Measurements from ENCODE around the gene SBNO2. TPM values are rescaled to one million over a fixed set of nuclear protein-coding genes. Genes with fewer than 3 reads are reported as not detected.
A peak's percentile ranks its signal among the peaks of the same experiment; 100 is the strongest.

SBNO2 gene
- total and polyA plus RNA-seq, 2 of the 4 experiments (the other 2 are of a cell fraction): 13.4 to 40.5 TPM

DNA sequence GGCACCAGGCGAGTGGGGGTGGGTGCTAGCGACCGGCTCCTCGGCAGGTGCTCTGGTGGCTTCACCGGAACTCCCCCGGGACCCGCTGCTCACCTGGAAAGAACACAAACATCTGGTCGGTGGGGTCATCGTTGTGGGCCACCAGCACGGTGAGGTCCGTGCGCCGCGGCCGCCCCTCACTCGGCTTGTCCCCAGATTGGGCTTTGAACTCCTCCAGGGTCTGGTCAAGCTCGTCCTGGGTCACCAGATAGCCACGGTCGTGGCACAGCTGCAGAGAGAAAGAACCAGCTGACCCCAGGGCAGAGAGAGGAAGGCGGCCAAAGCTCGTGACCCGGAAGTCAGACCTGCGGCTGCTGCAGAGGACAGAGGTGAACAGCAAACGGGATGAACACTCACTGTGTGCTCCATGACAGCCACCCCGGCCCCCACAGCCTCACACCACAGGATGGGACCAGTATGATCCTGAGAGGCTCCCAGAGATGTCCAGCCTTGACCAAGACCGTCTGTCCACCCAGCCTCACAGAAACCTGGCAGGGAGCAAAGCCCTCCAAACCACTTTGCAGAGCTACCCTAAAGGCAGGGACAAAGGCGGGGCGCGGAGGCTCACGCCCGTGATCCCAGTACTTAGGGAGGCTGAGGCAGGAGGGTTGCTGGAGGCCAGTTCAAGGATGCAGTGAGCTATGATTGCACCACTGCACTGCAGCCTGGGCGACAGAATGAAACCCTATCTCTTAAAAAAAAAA lies 80.1 kb downstream of the SBNO2 start:
- Histone ChIP-seq H3K23ac (ENCODE audit: low read depth, low read length) (peak overlapping the region; percentile 87), H3K4me2 (ENCODE audit: low read depth, low read length) (peak overlapping the region; percentile 78), H4K20me1 (ENCODE audit: insufficient read depth, low read length) (peaks cover 18% of the 10 kb centered on the region), H3K4me1 (ENCODE audit: control insufficient read depth, insufficient read depth, low read length) (peaks cover 12% of the 10 kb centered on the region), H3K27ac (ENCODE audit: insufficient read depth, low read length) (peak overlapping the region; percentile 57), H3K14ac (replicated peaks; ENCODE audit: low read depth, low read length) (0 out of 2 replicates have a peak overlapping the region, but pooled peaks have one; percentile 84), H2AFZ (replicated peaks; ENCODE audit: low read length, poor library complexity) (peak overlapping the region; percentile 43), H3K9me1 (ENCODE audit: insufficient read depth, low read length) (peaks cover 10% of the 10 kb centered on the region), H3K4ac (ENCODE audit: low read depth, low read length) (peak overlapping the region; percentile 61), H3K18ac (ENCODE audit: low read depth, low read length) (no peak overlapping the region), H3K4me3 (ENCODE audit: insufficient read depth, low read depth, low read length) (peak overlapping the region; percentile 97), H2BK5ac (ENCODE audit: low read depth, low read length, poor library complexity, severe bottlenecking) (no peak overlapping the region), H3K27me3 (ENCODE audit: control insufficient read depth, insufficient read depth, low read length) (no peaks in the 10 kb centered on the region), H3K9me3 (ENCODE audit: control insufficient read depth, insufficient read depth, low read length) (no peaks in the 10 kb centered on the region), H3K36me3 (ENCODE audit: control insufficient read depth, insufficient read depth, low read length) (peaks cover 25% of the 10 kb centered on the region), H2BK20ac (ENCODE audit: low read depth, low read length) (no peak overlapping the region), H2AK5ac (ENCODE audit: low read depth, low read length) (peak overlapping the region; percentile 59), H2BK15ac (ENCODE audit: low read depth, low read length) (no peak overlapping the region), H3K9ac (ENCODE audit: low read depth, low read length) (peak overlapping the region; percentile 95), H4K5ac (ENCODE audit: low read depth, low read length) (no peak overlapping the region), H4K8ac (ENCODE audit: low read depth in 2 of 2, low read length in 2 of 2) (no peak overlapping the region), H4K91ac (ENCODE audit: insufficient read depth, low read depth, low read length) (no peak overlapping the region), H3K79me1 (ENCODE audit: low read depth in 1 of 2, low read length in 2 of 2) (peaks cover 3 to 33% of the 10 kb centered on the region in 2 experiments; a peak in 2 of 4 replicates), H2BK120ac (ENCODE audit: low read depth, low read length) (no peak overlapping the region), H2AK9ac (replicated peaks; ENCODE audit: low read depth, low read length, poor library complexity) (peak overlapping the region; percentile 82), H3K56ac (ENCODE audit: extremely low read depth, insufficient read depth, low read length) (peak overlapping the region; percentile 66; the same call in 1 of the 2 replicates)
- CTCF ChIA-PET: no interaction called here
- dilution Hi-C loops (cut with HindIII; ENCODE audit: low sequenced_read_pairs, unreplicated experiment): no loop called here
- ATAC-seq (ENCODE audit: low read depth): no peak
- intact Hi-C loops (cut with micrococcal nuclease): loop anchor here (2.0 kb wide), 1 partner anchor 53 kb away; the partner anchor contains the start of gene ABCA7
- in situ Hi-C loops (cut with MboI; ENCODE audit: low sequenced_read_pairs): no loop called here
- no TSS peak for BruUV-seq (replicated peaks)
- TF ChIP-seq SMC3 (IDR thresholded peaks at IDR 0.05; ENCODE audit: low read depth, low read length): no peak
- TF ChIP-seq CHD1 (IDR thresholded peaks at IDR 0.05; ENCODE audit: low read depth, low read length): no peak
- TF ChIP-seq RCOR1 (IDR thresholded peaks at IDR 0.05; ENCODE audit: insufficient replicate concordance, low read length): no peak
- TF ChIP-seq, protein P1, sequence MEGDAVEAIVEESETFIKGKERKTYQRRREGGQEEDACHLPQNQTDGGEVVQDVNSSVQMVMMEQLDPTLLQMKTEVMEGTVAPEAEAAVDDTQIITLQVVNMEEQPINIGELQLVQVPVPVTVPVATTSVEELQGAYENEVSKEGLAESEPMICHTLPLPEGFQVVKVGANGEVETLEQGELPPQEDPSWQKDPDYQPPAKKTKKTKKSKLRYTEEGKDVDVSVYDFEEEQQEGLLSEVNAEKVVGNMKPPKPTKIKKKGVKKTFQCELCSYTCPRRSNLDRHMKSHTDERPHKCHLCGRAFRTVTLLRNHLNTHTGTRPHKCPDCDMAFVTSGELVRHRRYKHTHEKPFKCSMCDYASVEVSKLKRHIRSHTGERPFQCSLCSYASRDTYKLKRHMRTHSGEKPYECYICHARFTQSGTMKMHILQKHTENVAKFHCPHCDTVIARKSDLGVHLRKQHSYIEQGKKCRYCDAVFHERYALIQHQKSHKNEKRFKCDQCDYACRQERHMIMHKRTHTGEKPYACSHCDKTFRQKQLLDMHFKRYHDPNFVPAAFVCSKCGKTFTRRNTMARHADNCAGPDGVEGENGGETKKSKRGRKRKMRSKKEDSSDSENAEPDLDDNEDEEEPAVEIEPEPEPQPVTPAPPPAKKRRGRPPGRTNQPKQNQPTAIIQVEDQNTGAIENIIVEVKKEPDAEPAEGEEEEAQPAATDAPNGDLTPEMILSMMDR (conservative IDR thresholded peaks at IDR 0.05; ENCODE audit: low read depth, low read length): no peak
- TF ChIP-seq, protein P2, sequence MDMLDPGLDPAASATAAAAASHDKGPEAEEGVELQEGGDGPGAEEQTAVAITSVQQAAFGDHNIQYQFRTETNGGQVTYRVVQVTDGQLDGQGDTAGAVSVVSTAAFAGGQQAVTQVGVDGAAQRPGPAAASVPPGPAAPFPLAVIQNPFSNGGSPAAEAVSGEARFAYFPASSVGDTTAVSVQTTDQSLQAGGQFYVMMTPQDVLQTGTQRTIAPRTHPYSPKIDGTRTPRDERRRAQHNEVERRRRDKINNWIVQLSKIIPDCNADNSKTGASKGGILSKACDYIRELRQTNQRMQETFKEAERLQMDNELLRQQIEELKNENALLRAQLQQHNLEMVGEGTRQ (IDR thresholded peaks at IDR 0.05; ENCODE audit: low read depth, low read length): no peak
- no peak for TF ChIP-seq MAFK (IDR thresholded peaks at IDR 0.05; ENCODE audit: low read depth, low read length)
- no peak for TF ChIP-seq RFX5 (IDR thresholded peaks at IDR 0.05; ENCODE audit: low read depth, low read length)
- no peak for TF ChIP-seq FOS (IDR thresholded peaks at IDR 0.05; ENCODE audit: low read depth, low read length)
- TF ChIP-seq CEBPB (IDR thresholded peaks at IDR 0.05; ENCODE audit: low read depth, low read length): no peak
- no peak for TF ChIP-seq NFE2L2 (IDR thresholded peaks at IDR 0.05; ENCODE audit: low read depth, low read length)
- TF ChIP-seq MAZ (IDR thresholded peaks at IDR 0.05; ENCODE audit: borderline replicate concordance, low read depth, low read length): no peak
- TF ChIP-seq MXI1 (IDR thresholded peaks at IDR 0.05; ENCODE audit: borderline replicate concordance, low read depth, low read length): no peak
- TF ChIP-seq, protein P3, sequence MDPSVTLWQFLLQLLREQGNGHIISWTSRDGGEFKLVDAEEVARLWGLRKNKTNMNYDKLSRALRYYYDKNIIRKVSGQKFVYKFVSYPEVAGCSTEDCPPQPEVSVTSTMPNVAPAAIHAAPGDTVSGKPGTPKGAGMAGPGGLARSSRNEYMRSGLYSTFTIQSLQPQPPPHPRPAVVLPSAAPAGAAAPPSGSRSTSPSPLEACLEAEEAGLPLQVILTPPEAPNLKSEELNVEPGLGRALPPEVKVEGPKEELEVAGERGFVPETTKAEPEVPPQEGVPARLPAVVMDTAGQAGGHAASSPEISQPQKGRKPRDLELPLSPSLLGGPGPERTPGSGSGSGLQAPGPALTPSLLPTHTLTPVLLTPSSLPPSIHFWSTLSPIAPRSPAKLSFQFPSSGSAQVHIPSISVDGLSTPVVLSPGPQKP (IDR thresholded peaks at IDR 0.05; ENCODE audit: borderline replicate concordance, low read depth, low read length): no peak
- no peak for TF ChIP-seq POLR2A (IDR thresholded peaks at IDR 0.05; ENCODE audit: low read depth, low read length)
- TF ChIP-seq RAD21 (IDR thresholded peaks at IDR 0.05; ENCODE audit: low read length): no peak
- whole genome bisulfite sequencing, 2 experiments (ENCODE audit: extremely low coverage in 2 of 2, insufficient read length in 1 of 2): 81% methylated on average over 17 of the region's 32 CpGs; no CpG with 5 or more reads in 1 of the 2 experiments
- POLR2A ChIA-PET (ENCODE audit: unreplicated experiment): interaction anchor here (0.5 kb wide), 1 partner anchor 51 kb away, joined by 5 read pairs; no protein-coding TSS in a partner anchor
- no peak for DNase-seq

All from IMR-90 (cell line).